Measurements from ENCODE around the gene PAFAH2.

The PAFAH2 gene

GRCh38 chr1:26021647-26022403 lies 24.0 kb upstream of the PAFAH2 start, which contains the start of gene EXTL1:
Gene EXTL1 (plus strand): TSS chr1:26021775. CDS start chr1:26022647, 872 bp downstream.
- Histone ChIP-seq H3K36me3 (ENCODE audit: control insufficient read depth, insufficient read depth, low read length) (no peaks in the 10 kb centered on the region), H3K4me3 (ENCODE audit: low read length) (peak within 1 kb of the TSS; percentile 37; the same call in 1 of the 2 replicates), H3K27ac (ENCODE audit: low read length) (no peak within 1 kb of the TSS), H3K4me1 (ENCODE audit: control insufficient read depth, insufficient read depth, low read length) (peaks cover 1% of the 10 kb centered on the region), H3K9me3 (ENCODE audit: control insufficient read depth, insufficient read depth, low read length) (no peaks in the 10 kb centered on the region), H3K27me3 (ENCODE audit: control insufficient read depth, insufficient read depth, low read length) (no peaks in the 10 kb centered on the region)
- DNase-seq (ENCODE audit: low read depth, low spot score), result no peak
- no CpG with 5 or more reads among the region's 15 CpGs for WGBS (ENCODE audit: insufficient coverage, insufficient read length)

- H3K27ac ChIP-seq (ENCODE audit: low read length), result no peak overlapping the region
- H3K4me3 ChIP-seq (ENCODE audit: low read length), result no peak overlapping the region
- no peaks in the 10 kb centered on the region for H3K36me3 ChIP-seq (ENCODE audit: control insufficient read depth, insufficient read depth, low read length)
- no CpG with 5 or more reads among the region's 6 CpGs for WGBS (ENCODE audit: insufficient coverage, insufficient read length)
- no peaks in the 10 kb centered on the region for H3K27me3 ChIP-seq (ENCODE audit: control insufficient read depth, insufficient read depth, low read length)
- peaks cover 1% of the 10 kb centered on the region for H3K4me1 ChIP-seq (ENCODE audit: control insufficient read depth, insufficient read depth, low read length)
- no peak for DNase-seq (ENCODE audit: low read depth, low spot score)
- no peaks in the 10 kb centered on the region for H3K9me3 ChIP-seq (ENCODE audit: control insufficient read depth, insufficient read depth, low read length)
Observed at GRCh38 chr1:26020941-26021646, 23.2 kb upstream of the PAFAH2 start.

- Histone ChIP-seq H3K27me3 (ENCODE audit: control insufficient read depth, insufficient read depth, low read length) (no peaks in the 10 kb centered on the region), H3K4me1 (ENCODE audit: control insufficient read depth, insufficient read depth, low read length) (peaks cover 1% of the 10 kb centered on the region), H3K27ac (ENCODE audit: low read length) (no peak overlapping the region), H3K9me3 (ENCODE audit: control insufficient read depth, insufficient read depth, low read length) (no peaks in the 10 kb centered on the region), H3K4me3 (ENCODE audit: low read length) (no peak overlapping the region), H3K36me3 (ENCODE audit: control insufficient read depth, insufficient read depth, low read length) (no peaks in the 10 kb centered on the region)
- no CpG with 5 or more reads among the region's 6 CpGs for WGBS (ENCODE audit: insufficient coverage, insufficient read length)
- no peak for DNase-seq (ENCODE audit: low read depth, low spot score)
Observed at GRCh38 chr1:26020330-26020768, 22.5 kb upstream of the PAFAH2 start.

- Histone ChIP-seq H3K4me3 (ENCODE audit: low read length) (no peak overlapping the region), H3K36me3 (ENCODE audit: control insufficient read depth, insufficient read depth, low read length) (no peaks in the 10 kb centered on the region), H3K27ac (ENCODE audit: low read length) (no peak overlapping the region), H3K9me3 (ENCODE audit: control insufficient read depth, insufficient read depth, low read length) (no peaks in the 10 kb centered on the region), H3K27me3 (ENCODE audit: control insufficient read depth, insufficient read depth, low read length) (no peaks in the 10 kb centered on the region), H3K4me1 (ENCODE audit: control insufficient read depth, insufficient read depth, low read length) (peaks cover 1% of the 10 kb centered on the region)
- no CpG with 5 or more reads among the region's 8 CpGs for WGBS (ENCODE audit: insufficient coverage, insufficient read length)
- no peak for DNase-seq (ENCODE audit: low read depth, low spot score)
Observed at GRCh38 chr1:26019641-26020315, 21.9 kb upstream of the PAFAH2 start.

- H3K27ac ChIP-seq (ENCODE audit: low read length), result no peak overlapping the region
- no peaks in the 10 kb centered on the region for H3K27me3 ChIP-seq (ENCODE audit: control insufficient read depth, insufficient read depth, low read length)
- no peaks in the 10 kb centered on the region for H3K9me3 ChIP-seq (ENCODE audit: control insufficient read depth, insufficient read depth, low read length)
- H3K4me3 ChIP-seq (ENCODE audit: low read length), result no peak overlapping the region
- no peak for DNase-seq (ENCODE audit: low read depth, low spot score)
- peaks cover 1% of the 10 kb centered on the region; the same call in 1 of the 2 replicates for H3K4me1 ChIP-seq (ENCODE audit: control insufficient read depth, insufficient read depth, low read length)
- WGBS (ENCODE audit: insufficient coverage, insufficient read length), result no CpG with 5 or more reads among the region's 6 CpGs
- no peaks in the 10 kb centered on the region for H3K36me3 ChIP-seq (ENCODE audit: control insufficient read depth, insufficient read depth, low read length)
Observed at GRCh38 chr1:26017606-26018005, 19.7 kb upstream of the PAFAH2 start.

- no peaks in the 10 kb centered on the region for H3K27me3 ChIP-seq (ENCODE audit: control insufficient read depth, insufficient read depth, low read length)
- no peak overlapping the region for H3K4me3 ChIP-seq (ENCODE audit: low read length)
- peaks cover 1% of the 10 kb centered on the region; the same call in 1 of the 2 replicates for H3K4me1 ChIP-seq (ENCODE audit: control insufficient read depth, insufficient read depth, low read length)
- no peak overlapping the region for H3K27ac ChIP-seq (ENCODE audit: low read length)
- no peak for DNase-seq (ENCODE audit: low read depth, low spot score)
- no peaks in the 10 kb centered on the region for H3K36me3 ChIP-seq (ENCODE audit: control insufficient read depth, insufficient read depth, low read length)
- no peaks in the 10 kb centered on the region for H3K9me3 ChIP-seq (ENCODE audit: control insufficient read depth, insufficient read depth, low read length)
- WGBS (ENCODE audit: insufficient coverage, insufficient read length), result no CpG with 5 or more reads among the region's 6 CpGs
Observed at GRCh38 chr1:26016953-26017545, 19.2 kb upstream of the PAFAH2 start.

GRCh38 chr1:26016258-26016952 lies 18.5 kb upstream of the PAFAH2 start:
- no peak overlapping the region for H3K27ac ChIP-seq (ENCODE audit: low read length)
- no peaks in the 10 kb centered on the region for H3K9me3 ChIP-seq (ENCODE audit: control insufficient read depth, insufficient read depth, low read length)

GRCh38 chr1:26015358-26015757 lies 17.5 kb upstream of the PAFAH2 start:
- Histone ChIP-seq H3K9me3 (ENCODE audit: control insufficient read depth, insufficient read depth, low read length) (no peaks in the 10 kb centered on the region), H3K4me1 (ENCODE audit: control insufficient read depth, insufficient read depth, low read length) (peaks cover 1% of the 10 kb centered on the region), H3K4me3 (ENCODE audit: low read length) (no peak overlapping the region), H3K36me3 (ENCODE audit: control insufficient read depth, insufficient read depth, low read length) (no peaks in the 10 kb centered on the region), H3K27ac (ENCODE audit: low read length) (no peak overlapping the region), H3K27me3 (ENCODE audit: control insufficient read depth, insufficient read depth, low read length) (no peaks in the 10 kb centered on the region)
- no peak for DNase-seq (ENCODE audit: low read depth, low spot score)
- WGBS (ENCODE audit: insufficient coverage, insufficient read length), result no CpG with 5 or more reads among the region's 2 CpGs

More at GRCh38 chr1:26016258-26016952, 18.5 kb upstream of the PAFAH2 start:
- H3K4me3 ChIP-seq (ENCODE audit: low read length), result no peak overlapping the region
- H3K27me3 ChIP-seq (ENCODE audit: control insufficient read depth, insufficient read depth, low read length), result no peaks in the 10 kb centered on the region
- WGBS (ENCODE audit: insufficient coverage, insufficient read length), result no CpG with 5 or more reads among the region's 10 CpGs
- DNase-seq (ENCODE audit: low read depth, low spot score), result no peak
- H3K4me1 ChIP-seq (ENCODE audit: control insufficient read depth, insufficient read depth, low read length), result no peaks in the 10 kb centered on the region
- no peaks in the 10 kb centered on the region for H3K36me3 ChIP-seq (ENCODE audit: control insufficient read depth, insufficient read depth, low read length)

- DNase-seq (ENCODE audit: low read depth, low spot score), result no peak
- peaks cover 3% of the 10 kb centered on the region for H3K4me1 ChIP-seq (ENCODE audit: control insufficient read depth, insufficient read depth, low read length)
- WGBS (ENCODE audit: insufficient coverage, insufficient read length), result no CpG with 5 or more reads among the region's 2 CpGs
Observed at GRCh38 chr1:26014179-26014578, 16.3 kb upstream of the PAFAH2 start.

More at GRCh38 chr1:26014179-26014578, 16.3 kb upstream of the PAFAH2 start:
- no peaks in the 10 kb centered on the region for H3K9me3 ChIP-seq (ENCODE audit: control insufficient read depth, insufficient read depth, low read length)
- H3K27me3 ChIP-seq (ENCODE audit: control insufficient read depth, insufficient read depth, low read length), result no peaks in the 10 kb centered on the region
- no peak overlapping the region for H3K27ac ChIP-seq (ENCODE audit: low read length)
- no peaks in the 10 kb centered on the region for H3K36me3 ChIP-seq (ENCODE audit: control insufficient read depth, insufficient read depth, low read length)
- no peak overlapping the region for H3K4me3 ChIP-seq (ENCODE audit: low read length)

All from iPS DF 6.9 (cell line).